ENCODE data around the gene PCED1A. TPM values are rescaled to one million over a fixed set of nuclear protein-coding genes. Genes with fewer than 3 reads are reported as not detected.

The PCED1A gene
- total and polyA plus RNA-seq, 9 of the 15 experiments (the other 6 are each of a cell fraction or from before 2014, with no cell fraction given) = 1.5 to 11.5 (median 5.9) TPM

DNA sequence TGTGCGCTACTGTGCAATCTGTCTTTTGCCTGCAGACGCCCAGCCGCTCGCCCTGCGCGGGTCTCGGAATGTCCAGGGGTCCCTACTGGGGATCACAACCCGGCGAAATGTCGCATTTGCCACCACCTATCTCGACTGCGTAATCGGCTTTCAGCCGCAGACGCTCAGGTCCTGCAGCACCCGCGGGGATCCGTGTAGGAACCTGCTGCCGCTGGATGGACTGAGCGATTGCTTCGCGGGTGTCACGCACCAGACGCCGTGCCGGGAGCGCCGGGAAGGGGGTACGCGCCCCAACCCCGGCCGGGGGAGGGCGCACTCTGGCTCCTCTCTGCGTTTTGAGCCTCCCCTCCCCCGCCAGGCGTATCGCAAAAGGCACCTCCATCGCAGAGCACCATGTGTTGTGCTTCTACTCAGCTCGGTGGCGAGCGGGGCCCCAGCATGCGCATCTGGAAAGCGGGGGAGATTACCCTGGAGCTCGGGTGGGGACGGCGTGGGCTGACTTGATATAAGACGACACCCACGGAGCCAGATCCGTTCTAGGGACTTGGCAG is 32.1 kb upstream of the PCED1A start:
- 3% methylated on average over 27 of the region's 49 CpGs for WGBS (ENCODE audit: insufficient coverage, low coverage, missing lambda C conversion rate)
- Histone ChIP-seq H3K4me1 (replicated peaks in 1 of 2; ENCODE audit: control insufficient read depth in 2 of 2, insufficient read depth in 2 of 2, low read length in 2 of 2) (peaks cover 32 to 33% of the 10 kb centered on the region in 2 experiments; a peak in 4 of 5 replicates), H3K36me3 (ENCODE audit: control insufficient read depth, insufficient read depth, low read length) (peaks cover 17% of the 10 kb centered on the region; the same call in 2 of the 3 replicates), H3K4me3 (peak overlapping the region; percentile 98), H3K27ac (ENCODE audit: extremely low read depth, low read depth, low read length) (peak overlapping the region; percentile 95), H3K9ac (ENCODE audit: insufficient read depth in 1 of 2, low read depth in 2 of 2, low read length in 2 of 2) (peak overlapping the region; percentile 84 to 95), H3K27me3 (ENCODE audit: control insufficient read depth in 2 of 2, insufficient read depth in 2 of 2, low read length in 2 of 2) (no peaks in the 10 kb centered on the region; a peak in 1 of 5 replicates), H4K20me1 (replicated peaks; ENCODE audit: control insufficient read depth, insufficient read depth, low read length) (peaks cover 5% of the 10 kb centered on the region; the same call in 1 of the 2 replicates), H3K79me2 (ENCODE audit: control insufficient read depth, insufficient read depth, low read length) (peaks cover 44% of the 10 kb centered on the region), H2AFZ (ENCODE audit: low read depth, low read length) (peak overlapping the region; percentile 90), H3K9me1 (ENCODE audit: control insufficient read depth, insufficient read depth, low read length) (no peaks in the 10 kb centered on the region), H3K4me2 (ENCODE audit: insufficient read depth, low read length) (peak overlapping the region; percentile 94), H3K9me3 (replicated peaks; ENCODE audit: control insufficient read depth, insufficient read depth, low read depth, low read length) (no peaks in the 10 kb centered on the region)
- TSS peak; percentile 93 for BruUV-seq (replicated peaks)
- DNase-seq (ENCODE audit: extremely low read depth in 1 of 4, low spot score in 3 of 4) (peak; percentile 61 to 89 (median 66)), FAIRE-seq (peak; percentile 71), ATAC-seq (peak; percentile 79)
- intact Hi-C loops (cut with micrococcal nuclease) (loop anchor here (5.0 kb wide), 1 partner anchor 130 kb away; no protein-coding TSS in a partner anchor), in situ Hi-C loops (cut with MboI) (no loop called here)
- ChIA-PET CTCF (ENCODE audit: low intra/inter-chr PET ratio) (interaction anchor here (0.6 kb wide), 1 partner anchor 129 kb away, joined by 3 read pairs; no protein-coding TSS in a partner anchor), POLR2A (interaction anchor here (0.6 kb wide), 4 partner anchors 23 to 74 kb away, joined by 3 to 4 read pairs (median 3); no protein-coding TSS in a partner anchor)
- TF ChIP-seq DACH1 (IDR thresholded peaks at IDR 0.05; ENCODE audit: partially characterized antibody) = no peak
- TF ChIP-seq KDM1A (IDR thresholded peaks at IDR 0.05) = no peak
- TF ChIP-seq ZNF75A (CRISPR knock-in tag; IDR thresholded peaks at IDR 0.05) = no peak
- 0 out of 2 replicates have a peak, but pooled peaks have one; percentile 8 for TF ChIP-seq STAT5A (IDR thresholded peaks at IDR 0.05; ENCODE audit: borderline replicate concordance, low read length)
- TF ChIP-seq ARID1B (IDR thresholded peaks at IDR 0.05) = peak; percentile 70
- TF ChIP-seq DNMT1 (IDR thresholded peaks at IDR 0.05) = no peak
- TF ChIP-seq ZKSCAN3 (CRISPR knock-in tag; IDR thresholded peaks at IDR 0.05) = no peak
- TF ChIP-seq CBX5 (IDR thresholded peaks at IDR 0.05; ENCODE audit: borderline replicate concordance, low read depth) = no peak
- TF ChIP-seq TAF1 (IDR thresholded peaks at IDR 0.05; ENCODE audit: control insufficient read depth, extremely low read depth, insufficient read depth, low read length, severe bottlenecking) = no peak
- peak in 1 of 2 experiments; percentile 67; a peak in 1 of 4 replicates for TF ChIP-seq NONO (IDR thresholded peaks at IDR 0.05; ENCODE audit: low read depth in 2 of 2, low read length in 1 of 2)
- TF ChIP-seq CSDE1 (IDR thresholded peaks at IDR 0.05) = no peak
- TF ChIP-seq, protein P1, sequence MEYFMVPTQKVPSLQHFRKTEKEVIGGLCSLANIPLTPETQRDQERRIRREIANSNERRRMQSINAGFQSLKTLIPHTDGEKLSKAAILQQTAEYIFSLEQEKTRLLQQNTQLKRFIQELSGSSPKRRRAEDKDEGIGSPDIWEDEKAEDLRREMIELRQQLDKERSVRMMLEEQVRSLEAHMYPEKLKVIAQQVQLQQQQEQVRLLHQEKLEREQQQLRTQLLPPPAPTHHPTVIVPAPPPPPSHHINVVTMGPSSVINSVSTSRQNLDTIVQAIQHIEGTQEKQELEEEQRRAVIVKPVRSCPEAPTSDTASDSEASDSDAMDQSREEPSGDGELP (CRISPR knock-in tag; IDR thresholded peaks at IDR 0.05; ENCODE audit: borderline replicate concordance) = peak; percentile 80; the same call in 1 of the 2 replicates
- no peak; the same call in 1 of the 2 replicates for TF ChIP-seq GATA2 (CRISPR knock-in tag; IDR thresholded peaks at IDR 0.05)
- TF ChIP-seq, protein P2, sequence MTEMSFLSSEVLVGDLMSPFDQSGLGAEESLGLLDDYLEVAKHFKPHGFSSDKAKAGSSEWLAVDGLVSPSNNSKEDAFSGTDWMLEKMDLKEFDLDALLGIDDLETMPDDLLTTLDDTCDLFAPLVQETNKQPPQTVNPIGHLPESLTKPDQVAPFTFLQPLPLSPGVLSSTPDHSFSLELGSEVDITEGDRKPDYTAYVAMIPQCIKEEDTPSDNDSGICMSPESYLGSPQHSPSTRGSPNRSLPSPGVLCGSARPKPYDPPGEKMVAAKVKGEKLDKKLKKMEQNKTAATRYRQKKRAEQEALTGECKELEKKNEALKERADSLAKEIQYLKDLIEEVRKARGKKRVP (CRISPR knock-in tag; IDR thresholded peaks at IDR 0.05) = no peak
- peak; percentile 57 for TF ChIP-seq TBP (optimal IDR thresholded peaks at IDR 0.05; ENCODE audit: low read depth, low read length)
- TF ChIP-seq ZNF384 (IDR thresholded peaks at IDR 0.05; ENCODE audit: low read depth, low read length) = no peak
